ENCODE data around the gene UPF2. TPM values are rescaled to one million over a fixed set of nuclear protein-coding genes. Genes with fewer than 3 reads are reported as not detected.

The UPF2 gene
- total RNA-seq, 1 donor from 2014 or later, result 10.9 TPM

Other genes starting within 250 kb of the UPF2 start
- gene PROSER2, start 219.5 kb downstream of the UPF2 start, total RNA-seq, result 5.0 and 7.3 TPM in 2 replicates
- gene DHTKD1, start 26.1 kb upstream of the UPF2 start, total RNA-seq, result 15.0 and 27.8 TPM in 2 replicates
- 3.5 and 4.2 TPM in 2 replicates for gene SEC61A2, start 86.9 kb upstream of the UPF2 start, total RNA-seq
- 34.4 and 37.3 TPM in 2 replicates for gene NUDT5, start 153.1 kb upstream of the UPF2 start, total RNA-seq
- 172 and 185 TPM in 2 replicates for gene CDC123, start 153.4 kb upstream of the UPF2 start, total RNA-seq

Data from lung microvascular endothelial cell (primary cell).